ENCODE measurements around the gene CSRP2. TPM values are rescaled to one million over a fixed set of nuclear protein-coding genes. Genes with fewer than 3 reads are reported as not detected.

The CSRP2 gene
- total and polyA plus RNA-seq, 2 donors from 2014 or later, result 40.8 to 189 TPM

DNA sequence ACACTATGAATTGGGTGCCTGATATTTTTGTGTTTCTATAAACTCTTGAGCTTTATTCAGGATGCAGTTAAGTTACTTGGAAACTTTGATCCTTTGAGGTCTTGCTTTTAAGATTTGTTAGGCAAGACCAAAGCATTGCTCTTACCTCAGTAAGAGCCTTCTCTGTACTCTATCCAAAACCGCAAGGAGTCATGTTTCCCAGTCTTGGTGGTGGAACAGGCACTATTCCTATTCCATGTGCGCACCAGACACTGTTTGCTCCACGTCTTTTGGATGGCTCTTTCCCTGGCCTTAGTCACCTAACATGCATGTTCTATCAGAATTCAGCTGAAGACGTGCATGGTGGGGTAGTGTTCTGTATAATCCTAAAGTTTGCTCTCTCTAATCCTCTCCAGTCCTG lies 23.5 kb downstream of the CSRP2 start:
- H3K27me3 ChIP-seq (ENCODE audit: control insufficient read depth, insufficient read depth, low read length), result no peaks in the 10 kb centered on the region
- H3K9me3 ChIP-seq (ENCODE audit: control insufficient read depth in 2 of 3, insufficient read depth in 1 of 3, low read length in 3 of 3), result peaks cover 0 to 6% (median 3%) of the 10 kb centered on the region in 3 donors
- no peak for DNase-seq
- intact Hi-C loops (cut with DNase I), result no loop called here
- peaks cover 4 to 22% (median 7%) of the 10 kb centered on the region in 3 donors for H3K36me3 ChIP-seq (ENCODE audit: control insufficient read depth in 2 of 3, insufficient read depth in 3 of 3, low read length in 3 of 3)
- H3K4me1 ChIP-seq (ENCODE audit: control insufficient read depth in 2 of 3, insufficient read depth in 2 of 3, low read depth in 1 of 3, low read length in 3 of 3), result no peaks in the 10 kb centered on the region
- no peak for TF ChIP-seq CTCF (IDR thresholded peaks at IDR 0.05; ENCODE audit: borderline replicate concordance, extremely low read depth, insufficient read depth)
- FAIRE-seq, result no peak
- no peak overlapping the region for H3K27ac ChIP-seq (ENCODE audit: low read depth in 2 of 2, low read length in 2 of 2)
- H3K9ac ChIP-seq (ENCODE audit: low read length in 3 of 3), result no peak overlapping the region
- no peak overlapping the region for H3K4me3 ChIP-seq (ENCODE audit: low read length in 3 of 3)

DNA sequence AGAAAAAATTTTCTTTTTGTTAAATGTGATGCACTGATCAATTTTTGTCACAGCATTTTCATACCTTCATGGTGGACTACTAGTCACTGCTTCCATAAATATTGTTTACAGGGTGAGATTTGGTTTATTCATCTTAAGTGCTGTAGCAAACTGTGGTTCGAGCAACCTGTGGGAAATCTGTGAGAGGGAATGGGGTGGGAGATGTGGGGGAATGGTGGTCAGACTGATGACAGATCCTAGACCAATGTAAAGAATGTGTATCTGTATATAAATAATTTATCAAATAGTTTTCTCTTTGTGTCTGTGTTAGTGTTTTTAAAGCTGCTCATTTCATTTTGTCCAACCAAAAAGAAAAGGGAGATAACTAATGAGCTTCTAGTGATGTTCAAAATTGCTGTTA lies 26.7 kb downstream of the CSRP2 start:
- H3K9ac ChIP-seq (ENCODE audit: low read length in 3 of 3), result no peak overlapping the region
- no peak for TF ChIP-seq CTCF (IDR thresholded peaks at IDR 0.05; ENCODE audit: borderline replicate concordance, extremely low read depth, insufficient read depth)
- peaks cover 4 to 22% (median 11%) of the 10 kb centered on the region in 3 donors for H3K36me3 ChIP-seq (ENCODE audit: control insufficient read depth in 2 of 3, insufficient read depth in 3 of 3, low read length in 3 of 3)
- H3K9me3 ChIP-seq (ENCODE audit: control insufficient read depth in 2 of 3, insufficient read depth in 1 of 3, low read length in 3 of 3), result peaks cover 0 to 6% (median 3%) of the 10 kb centered on the region in 3 donors
- H3K27me3 ChIP-seq (ENCODE audit: control insufficient read depth, insufficient read depth, low read length), result no peaks in the 10 kb centered on the region
- no peak overlapping the region for H3K27ac ChIP-seq (ENCODE audit: low read depth in 2 of 2, low read length in 2 of 2)
- no peak for FAIRE-seq
- intact Hi-C loops (cut with DNase I), result no loop called here
- no peak overlapping the region for H3K4me3 ChIP-seq (ENCODE audit: low read length in 3 of 3)
- H3K4me1 ChIP-seq (ENCODE audit: control insufficient read depth in 2 of 3, insufficient read depth in 2 of 3, low read depth in 1 of 3, low read length in 3 of 3), result peaks cover 0 to 4% (median 2%) of the 10 kb centered on the region in 3 donors
- DNase-seq, result no peak

GRCh38 chr12:76848132-76848531 lies 30.7 kb downstream of the CSRP2 start:
- Histone ChIP-seq H3K9ac (ENCODE audit: low read length in 3 of 3) (no peak overlapping the region), H3K27ac (ENCODE audit: low read depth in 2 of 2, low read length in 2 of 2) (no peak overlapping the region), H3K9me3 (ENCODE audit: control insufficient read depth in 2 of 3, insufficient read depth in 1 of 3, low read length in 3 of 3) (no peaks in the 10 kb centered on the region), H3K36me3 (ENCODE audit: control insufficient read depth in 2 of 3, insufficient read depth in 3 of 3, low read length in 3 of 3) (peaks cover 7 to 10% (median 8%) of the 10 kb centered on the region in 3 donors), H3K27me3 (ENCODE audit: control insufficient read depth, insufficient read depth, low read length) (no peaks in the 10 kb centered on the region), H3K4me1 (ENCODE audit: control insufficient read depth in 2 of 3, insufficient read depth in 2 of 3, low read depth in 1 of 3, low read length in 3 of 3) (peaks cover 0 to 4% (median 2%) of the 10 kb centered on the region in 3 donors), H3K4me3 (ENCODE audit: low read length in 3 of 3) (no peak overlapping the region)
- intact Hi-C loops (cut with DNase I), result no loop called here
- no peak for DNase-seq
- TF ChIP-seq CTCF (IDR thresholded peaks at IDR 0.05; ENCODE audit: borderline replicate concordance, extremely low read depth, insufficient read depth), result no peak
- FAIRE-seq, result no peak

DNA sequence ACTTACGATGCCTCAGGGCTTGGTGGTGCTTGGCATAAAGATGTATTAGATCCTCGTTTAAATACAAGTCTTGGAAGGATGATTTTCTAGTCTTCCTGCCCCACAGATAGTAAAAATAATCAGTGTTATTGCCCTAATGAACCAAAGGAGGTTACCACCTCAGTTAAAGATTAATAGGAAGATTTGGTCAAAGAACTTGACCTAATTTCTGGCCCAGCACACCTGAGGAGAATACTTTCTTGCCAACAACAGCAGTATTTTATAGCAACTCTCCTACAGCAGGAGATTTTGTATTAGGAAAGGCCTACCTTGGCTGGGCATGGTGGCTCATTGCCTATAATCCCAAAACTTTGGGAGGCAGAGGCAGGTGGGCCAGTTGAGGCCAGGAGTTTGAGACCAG lies 31.6 kb downstream of the CSRP2 start:
- no peak for TF ChIP-seq CTCF (IDR thresholded peaks at IDR 0.05; ENCODE audit: borderline replicate concordance, extremely low read depth, insufficient read depth)
- Histone ChIP-seq H3K9ac (ENCODE audit: low read length in 3 of 3) (no peak overlapping the region), H3K36me3 (ENCODE audit: control insufficient read depth in 2 of 3, insufficient read depth in 3 of 3, low read length in 3 of 3) (peaks cover 7 to 11% (median 8%) of the 10 kb centered on the region in 3 donors), H3K4me1 (ENCODE audit: control insufficient read depth in 2 of 3, insufficient read depth in 2 of 3, low read depth in 1 of 3, low read length in 3 of 3) (peaks cover 0 to 4% (median 2%) of the 10 kb centered on the region in 3 donors), H3K27me3 (ENCODE audit: control insufficient read depth, insufficient read depth, low read length) (no peaks in the 10 kb centered on the region), H3K27ac (ENCODE audit: low read depth in 2 of 2, low read length in 2 of 2) (no peak overlapping the region), H3K9me3 (ENCODE audit: control insufficient read depth in 2 of 3, insufficient read depth in 1 of 3, low read length in 3 of 3) (no peaks in the 10 kb centered on the region), H3K4me3 (ENCODE audit: low read length in 3 of 3) (no peak overlapping the region)
- DNase-seq (no peak), FAIRE-seq (no peak)
- intact Hi-C loops (cut with DNase I), result no loop called here

Data from kidney (tissue), 14 donors.